Gastroesophageal sphincter (tissue), 4 donors: ENCODE results near the gene SMAD3. TPM values are rescaled to one million over a fixed set of nuclear protein-coding genes. Genes with fewer than 3 reads are reported as not detected.

Source experiments
- ATAC-seq: fragments of 150-250 bp; one replicate; pipeline ENCODE4 v1.9.1; 2016; ENCODE audit warnings: mild to moderate bottlenecking, moderate library complexity
- H3K27ac ChIP-seq, 4 donors: fragments of 200-600 bp; sonication (generic) in 3 of 4; 1 replicate in 3 of 4; 2 replicates in 1 of 4; pipeline ENCODE4 v1.5.1; 2016 to 2019
- H3K27me3 ChIP-seq: fragments of 200-600 bp; sonication (generic); one replicate; pipeline ENCODE4 v1.5.1; 2019
- H3K36me3 ChIP-seq, 2 donors: fragments of 200-600 bp; sonication (generic); one replicate each; pipeline ENCODE4 v1.5.1; 2019; ENCODE audit warnings: control low read depth in 1 of 2
- H3K4me1 ChIP-seq, 3 donors: fragments of 200-600 bp; sonication (generic); 1 replicate in 2 of 3; 2 replicates in 1 of 3; pipeline ENCODE4 v1.5.1; 2016 to 2019; ENCODE audit warnings: control low read depth in 2 of 3
- H3K4me3 ChIP-seq, 2 donors: fragments of 200-600 bp; sonication (generic); one replicate each; pipeline ENCODE4 v1.5.1; 2019; ENCODE audit warnings: mild to moderate bottlenecking in 1 of 2, moderate library complexity in 1 of 2
- H3K9me3 ChIP-seq, 3 donors: fragments of 200-600 bp; sonication (generic); one replicate each; pipeline ENCODE4 v1.5.1; 2017 to 2019; ENCODE audit warnings: control low read depth in 2 of 3
- EP300 ChIP-seq: sonication (generic); formaldehyde crosslinking; IDR thresholded peaks from one replicate; pipeline ENCODE4 v1.6.1; 2017; ENCODE audit warnings: antibody characterized with exemption, mild to moderate bottlenecking
- POLR2A ChIP-seq, 2 donors: fragments of 450-650 bp; IDR thresholded peaks; one replicate each; pipeline ENCODE4 v1.6.1; 2017; ENCODE audit warnings: antibody characterized with exemption in 2 of 2, mild to moderate bottlenecking in 2 of 2, moderate library complexity in 1 of 2
- POLR2AphosphoS5 ChIP-seq: sonication (generic); formaldehyde crosslinking; IDR thresholded peaks from one replicate; pipeline ENCODE4 v1.6.1; 2017; ENCODE audit warnings: antibody characterized with exemption
- WGBS, 2 donors: methylation state at CpG; one replicate each; pipeline ENCODE4 v1.1.5; 2018; ENCODE audit warnings: low coverage in 1 of 2; 5-methylcytosine and 5-hydroxymethylcytosine counted together
- total RNA-seq, 4 donors: library from RNA; depleted of rRNA; stranded (reverse); fragments of >200 nt; gene quantifications; one replicate each; pipeline ENCODE4 v1.1.0, GENCODE V29; 2016
- TF ChIP-seq, protein P1 (sequence below), 4 experiments: fragments of 200-600 bp in 2 of 4; fragments of 450-650 bp in 2 of 4; sonication (generic) in 1 of 4; IDR thresholded peaks; one replicate each; pipeline ENCODE4 v1.5.1; 2017 to 2019; ENCODE audit warnings: antibody characterized with exemption in 4 of 4, mild to moderate bottlenecking in 2 of 4, moderate library complexity in 2 of 4

Gene SMAD3
- total RNA-seq, 4 donors from 2014 or later, result 19.8 to 30.6 (median 25.9) TPM

DNA sequence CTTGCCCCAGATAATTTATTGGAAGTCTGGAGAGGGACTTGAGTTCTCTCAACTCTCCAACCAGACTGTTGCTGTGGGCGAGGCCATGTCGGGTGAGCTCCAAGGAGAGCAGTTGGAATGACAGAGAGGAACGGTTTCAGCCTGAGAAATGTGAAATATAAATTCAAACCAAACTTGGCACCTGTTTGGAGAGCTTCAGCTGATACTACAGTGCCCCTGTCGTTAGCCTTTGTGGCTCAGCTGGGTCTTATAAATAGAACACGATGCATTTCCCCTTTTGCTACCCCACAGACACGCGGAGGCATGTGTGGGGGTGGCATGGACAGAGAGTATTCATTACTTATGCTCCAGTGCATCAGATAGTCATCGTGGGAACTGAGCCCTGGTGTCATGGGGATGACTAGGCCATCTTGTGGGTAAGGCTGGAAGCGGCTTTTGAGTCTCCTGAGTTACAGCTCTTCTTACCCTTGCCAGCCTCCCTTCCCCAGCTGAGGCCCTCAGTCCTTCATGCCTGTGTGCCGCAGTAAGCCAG, 15.6 kb downstream of the SMAD3 start:
- H3K9me3 ChIP-seq, result no peaks in the 10 kb centered on the region
- peak overlapping the region in 1 of 2 donors; percentile 3 for H3K4me3 ChIP-seq
- H3K27me3 ChIP-seq, result no peaks in the 10 kb centered on the region
- WGBS, 2 donors, result 0 to 16% methylated on average over 3 to 10 of the region's 10 CpGs
- peak; percentile 25 for ATAC-seq
- H3K27ac ChIP-seq, result peak overlapping the region; percentile 45 to 81 (median 74)
- TF ChIP-seq POLR2AphosphoS5 (no peak), EP300 (no peak), POLR2A (IDR thresholded peaks at IDR 0.05) (no peak)
- TF ChIP-seq, protein P1, sequence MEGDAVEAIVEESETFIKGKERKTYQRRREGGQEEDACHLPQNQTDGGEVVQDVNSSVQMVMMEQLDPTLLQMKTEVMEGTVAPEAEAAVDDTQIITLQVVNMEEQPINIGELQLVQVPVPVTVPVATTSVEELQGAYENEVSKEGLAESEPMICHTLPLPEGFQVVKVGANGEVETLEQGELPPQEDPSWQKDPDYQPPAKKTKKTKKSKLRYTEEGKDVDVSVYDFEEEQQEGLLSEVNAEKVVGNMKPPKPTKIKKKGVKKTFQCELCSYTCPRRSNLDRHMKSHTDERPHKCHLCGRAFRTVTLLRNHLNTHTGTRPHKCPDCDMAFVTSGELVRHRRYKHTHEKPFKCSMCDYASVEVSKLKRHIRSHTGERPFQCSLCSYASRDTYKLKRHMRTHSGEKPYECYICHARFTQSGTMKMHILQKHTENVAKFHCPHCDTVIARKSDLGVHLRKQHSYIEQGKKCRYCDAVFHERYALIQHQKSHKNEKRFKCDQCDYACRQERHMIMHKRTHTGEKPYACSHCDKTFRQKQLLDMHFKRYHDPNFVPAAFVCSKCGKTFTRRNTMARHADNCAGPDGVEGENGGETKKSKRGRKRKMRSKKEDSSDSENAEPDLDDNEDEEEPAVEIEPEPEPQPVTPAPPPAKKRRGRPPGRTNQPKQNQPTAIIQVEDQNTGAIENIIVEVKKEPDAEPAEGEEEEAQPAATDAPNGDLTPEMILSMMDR (IDR thresholded peaks at IDR 0.05), result no peak
- peaks cover 0 to 97% (median 50%) of the 10 kb centered on the region in 3 donors for H3K4me1 ChIP-seq
- no peaks in the 10 kb centered on the region for H3K36me3 ChIP-seq

DNA sequence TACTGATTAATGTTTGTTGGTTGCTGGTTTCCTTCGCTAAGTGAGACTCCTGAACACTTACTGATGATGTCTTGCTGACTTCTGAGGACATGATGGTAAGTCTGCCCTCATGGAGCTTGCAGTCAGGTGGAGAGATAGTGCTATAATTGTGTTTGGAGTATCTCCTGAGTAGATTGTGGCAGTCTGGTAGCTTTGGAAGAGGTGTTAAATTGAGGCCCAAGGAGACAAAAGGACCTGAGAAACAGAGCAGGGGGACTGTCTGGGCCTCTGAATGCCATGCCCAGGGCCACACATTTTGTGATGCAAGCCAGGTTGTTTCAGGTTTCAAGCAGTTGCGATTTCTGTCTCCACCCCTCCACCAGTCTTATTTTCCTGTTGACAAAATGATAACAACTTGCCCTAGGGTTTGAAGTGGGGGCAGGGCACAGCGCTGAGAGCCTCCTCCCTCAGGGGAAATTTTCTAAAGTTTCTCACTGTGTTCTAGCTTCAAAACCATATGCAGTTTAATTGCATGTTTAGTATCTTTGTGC, 16.7 kb downstream of the SMAD3 start:
- TF ChIP-seq EP300, result no peak
- Histone ChIP-seq H3K9me3 (no peaks in the 10 kb centered on the region), H3K36me3 (no peaks in the 10 kb centered on the region), H3K4me1 (peaks cover 0 to 97% (median 53%) of the 10 kb centered on the region in 3 donors), H3K27ac (no peak overlapping the region), H3K4me3 (no peak overlapping the region), H3K27me3 (no peaks in the 10 kb centered on the region)
- no peak for ATAC-seq
- 77 to 86% methylated on average over 2 of the region's 3 CpGs for WGBS, 2 donors

DNA sequence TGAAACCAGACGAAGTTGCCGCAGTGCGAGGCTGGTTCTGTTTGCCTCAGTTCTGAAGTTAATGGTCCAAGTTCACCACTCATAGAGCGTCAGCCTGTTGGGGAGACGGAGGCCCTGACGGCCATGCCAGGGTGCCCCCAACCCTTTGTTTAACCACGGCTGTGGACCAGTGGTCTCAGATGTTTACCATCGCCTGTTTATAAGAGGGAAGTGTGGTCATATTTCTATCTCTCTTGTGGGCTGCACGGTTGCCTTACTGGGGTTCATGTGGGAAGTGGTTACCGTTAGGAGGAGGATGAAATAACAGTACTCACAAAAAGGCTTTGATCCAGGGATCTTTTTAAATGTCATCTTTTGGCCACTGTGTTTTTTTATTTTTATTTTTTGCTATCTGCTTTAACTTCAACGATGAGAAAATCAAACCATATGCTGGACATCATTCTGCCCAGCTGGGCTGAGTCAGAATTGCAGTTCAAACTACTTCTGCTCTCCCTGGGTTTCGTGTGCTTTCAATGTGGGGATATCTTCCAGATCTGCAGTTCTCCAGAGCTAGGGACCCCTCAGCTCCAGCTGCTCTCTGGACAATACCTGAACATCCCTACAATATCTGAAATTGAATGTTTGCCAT, 17.8 kb downstream of the SMAD3 start:
- 48 to 79% methylated on average over 5 to 7 of the region's 12 CpGs for WGBS, 2 donors
- H3K27me3 ChIP-seq, result no peaks in the 10 kb centered on the region
- H3K27ac ChIP-seq, result no peak overlapping the region
- peaks cover 0 to 97% (median 59%) of the 10 kb centered on the region in 3 donors for H3K4me1 ChIP-seq
- ATAC-seq, result no peak
- no peaks in the 10 kb centered on the region for H3K36me3 ChIP-seq
- no peak overlapping the region for H3K4me3 ChIP-seq
- H3K9me3 ChIP-seq, result no peaks in the 10 kb centered on the region
- TF ChIP-seq POLR2A (IDR thresholded peaks at IDR 0.05) (no peak), EP300 (no peak), POLR2AphosphoS5 (no peak)
- TF ChIP-seq, protein P1 (IDR thresholded peaks at IDR 0.05), result no peak

DNA sequence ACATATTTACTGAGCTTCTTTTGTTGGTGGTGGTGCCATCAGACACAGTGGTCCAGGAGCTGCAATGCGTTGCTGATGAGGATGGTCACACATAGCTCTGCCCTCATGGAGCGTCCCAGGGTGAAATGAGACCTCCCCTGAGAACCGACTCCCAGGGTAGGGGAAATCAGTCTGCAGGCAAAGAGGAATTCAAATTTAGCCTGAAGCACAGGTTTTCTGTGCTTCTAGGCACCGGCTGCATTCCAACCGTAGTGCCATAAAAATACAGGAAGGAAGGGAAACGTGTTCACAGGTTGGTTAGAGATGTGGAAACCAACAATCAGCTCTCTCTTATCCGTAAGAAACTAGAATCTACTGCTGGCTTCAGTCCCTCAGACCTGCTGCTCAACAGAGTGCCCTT, 19.2 kb downstream of the SMAD3 start:
- Histone ChIP-seq H3K36me3 (no peaks in the 10 kb centered on the region), H3K27ac (no peak overlapping the region), H3K4me1 (peaks cover 0 to 97% (median 63%) of the 10 kb centered on the region in 3 donors), H3K9me3 (no peaks in the 10 kb centered on the region), H3K27me3 (no peaks in the 10 kb centered on the region), H3K4me3 (no peak overlapping the region)
- WGBS, 2 donors, result 60 to 86% methylated on average over 1 to 6 of the region's 7 CpGs
- no peak for ATAC-seq
- TF ChIP-seq EP300 (no peak), POLR2A (IDR thresholded peaks at IDR 0.05) (no peak), POLR2AphosphoS5 (no peak)
- TF ChIP-seq, protein P1 (IDR thresholded peaks at IDR 0.05), result no peak

DNA sequence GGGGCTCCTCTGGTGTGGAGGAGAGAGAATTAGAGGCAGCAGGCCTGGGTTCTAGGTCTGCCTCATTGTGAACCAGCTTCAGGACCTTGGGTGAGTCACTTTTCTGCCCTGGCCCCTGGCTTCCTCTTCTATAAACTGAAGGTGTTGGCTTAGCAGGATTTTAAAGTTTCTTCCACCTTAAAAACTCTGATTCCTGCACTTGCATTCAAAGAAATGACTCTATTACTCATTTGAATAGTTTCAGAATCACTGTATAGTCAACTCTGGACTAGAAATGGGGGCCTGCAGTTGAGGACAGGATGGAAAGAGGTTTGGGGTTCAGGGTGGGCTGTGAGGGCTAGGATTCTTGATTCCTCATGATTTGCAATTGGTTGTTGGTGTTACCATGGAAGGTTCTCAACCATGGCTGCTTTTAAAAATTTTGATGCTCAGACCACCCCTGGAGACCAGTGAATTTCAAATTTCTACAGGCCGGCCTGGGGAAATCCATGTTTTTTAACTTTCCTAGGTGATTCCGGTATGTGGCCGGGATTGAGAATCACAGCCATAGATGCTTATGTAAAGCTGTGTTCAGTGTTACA, 19.9 kb downstream of the SMAD3 start:
- Histone ChIP-seq H3K9me3 (no peaks in the 10 kb centered on the region), H3K27me3 (no peaks in the 10 kb centered on the region), H3K27ac (no peak overlapping the region), H3K4me1 (peaks cover 0 to 97% (median 61%) of the 10 kb centered on the region in 3 donors), H3K36me3 (no peaks in the 10 kb centered on the region), H3K4me3 (no peak overlapping the region)
- no peak for ATAC-seq
- 90 to 97% methylated on average over 2 to 3 of the region's 3 CpGs for WGBS, 2 donors
- TF ChIP-seq POLR2AphosphoS5 (no peak), POLR2A (IDR thresholded peaks at IDR 0.05) (no peak), EP300 (no peak)
- TF ChIP-seq, protein P1 (IDR thresholded peaks at IDR 0.05), result no peak
